COLO829 (cell line): ENCODE measurements around the gene CEP95.

Experiments
- DNase-seq: peaks from one replicate; pipeline ENCODE4 v3.0.0; 2012; ENCODE audit warnings: low spot score

The CEP95 gene

DNA sequence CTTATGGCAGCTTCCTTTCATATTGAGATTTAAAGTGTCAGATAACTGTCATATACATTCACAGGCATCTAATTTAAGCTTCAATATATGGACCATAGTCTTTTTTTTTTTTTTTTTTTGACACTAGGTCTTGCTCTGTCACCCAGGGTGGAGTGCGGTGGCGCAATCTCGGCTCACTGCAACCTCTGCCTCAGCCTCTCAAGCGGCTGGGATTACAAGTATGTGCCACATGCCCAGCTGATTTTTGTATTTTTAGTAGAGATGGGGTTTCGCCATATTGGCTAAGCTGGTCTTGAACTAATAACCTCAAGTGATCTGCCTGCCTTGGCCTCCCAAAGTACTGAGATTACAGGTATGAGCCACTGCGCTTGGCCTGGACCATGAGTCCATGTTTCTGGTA, 13.6 kb downstream of the CEP95 start:
- no peak for DNase-seq

- no peak for DNase-seq
Observed at GRCh38 chr17:64527914-64528313, 21.1 kb downstream of the CEP95 start.

DNA sequence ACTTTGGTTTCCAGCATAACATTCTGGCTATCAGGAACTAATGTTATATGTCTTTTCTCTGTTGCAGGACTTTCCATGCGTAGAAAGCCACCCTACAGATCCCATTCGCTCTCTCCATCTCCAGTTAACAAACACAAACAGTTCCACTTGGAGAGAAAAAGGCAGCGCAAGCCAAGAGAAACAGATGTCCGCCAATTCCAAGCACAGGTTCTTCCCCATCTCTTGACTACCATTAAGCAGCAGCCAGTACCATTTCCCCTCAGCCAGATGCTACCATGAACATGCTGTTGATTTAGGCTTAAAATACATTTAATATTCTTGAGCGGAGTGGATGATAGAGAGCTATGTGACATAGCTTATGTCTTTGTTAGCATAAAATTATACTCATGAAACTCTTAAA, 22.4 kb downstream of the CEP95 start:
- no peak for DNase-seq

DNA sequence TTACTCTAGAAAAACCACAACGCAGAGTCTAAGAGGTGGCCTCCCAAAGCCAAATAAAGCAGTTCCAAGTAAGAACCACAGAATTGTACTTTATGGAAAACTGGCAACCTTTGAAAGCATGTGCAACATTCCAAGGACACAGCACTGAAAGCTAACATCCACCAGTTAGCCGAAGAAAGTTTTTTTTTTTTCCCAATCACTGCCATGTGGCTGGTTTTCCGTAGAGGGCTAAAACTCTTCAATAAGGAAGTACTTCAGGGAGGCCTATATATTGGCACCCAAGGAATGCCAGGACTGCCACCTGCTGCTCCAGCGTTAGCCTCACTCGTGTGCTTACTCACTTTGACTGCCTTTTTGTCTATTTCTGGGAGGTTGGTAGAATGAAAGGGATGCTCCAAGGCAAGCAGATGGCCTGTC, 25.2 kb downstream of the CEP95 start:
- no peak for DNase-seq

DNA sequence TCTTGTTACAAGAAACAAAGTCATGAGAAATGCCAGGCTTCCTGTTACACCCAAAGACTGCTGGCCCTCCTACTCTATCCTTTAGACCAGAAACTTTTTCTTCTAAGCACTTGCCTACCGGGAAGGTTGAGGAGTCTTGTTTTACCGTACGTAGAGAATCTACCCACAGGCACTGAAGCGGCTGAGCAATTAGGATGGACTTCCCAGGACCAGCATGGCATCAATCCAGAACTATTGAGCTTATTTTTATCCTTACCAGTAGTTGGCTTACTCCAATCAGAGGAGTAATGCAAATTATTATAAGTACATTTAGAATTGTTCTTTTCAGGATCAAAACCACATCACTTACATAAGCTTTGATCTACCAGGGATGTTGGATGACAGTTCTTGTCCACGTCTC, 25.6 kb downstream of the CEP95 start:
- no peak for DNase-seq

- no peak for DNase-seq
Observed at GRCh38 chr17:64533784-64534183, 27.0 kb downstream of the CEP95 start.

- DNase-seq, result no peak
Observed at GRCh38 chr17:64534187-64534586, 27.4 kb downstream of the CEP95 start.

DNA sequence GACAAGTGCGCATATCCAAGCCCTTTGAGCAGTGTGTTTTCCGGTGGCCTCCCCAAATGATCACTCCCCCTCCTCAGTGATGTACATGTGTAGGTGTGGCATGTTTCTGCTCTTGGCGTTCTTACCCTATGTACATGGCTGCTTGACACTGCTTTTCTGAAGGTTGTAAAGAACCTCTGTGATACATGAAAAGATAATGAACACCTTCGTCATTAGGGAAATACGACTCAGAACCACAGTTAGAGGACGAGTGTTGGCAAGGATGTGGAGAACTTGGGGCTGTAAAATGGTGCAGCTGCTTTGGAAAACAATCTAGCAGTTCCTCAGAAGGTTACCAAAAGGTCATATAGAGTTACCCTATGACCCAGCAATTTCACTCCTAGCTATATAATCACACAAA, 28.6 kb downstream of the CEP95 start:
- DNase-seq, result no peak

- DNase-seq, result no peak
Observed at GRCh38 chr17:64536913-64537312, 30.1 kb downstream of the CEP95 start.

GRCh38 chr17:64537488-64537887, 30.7 kb downstream of the CEP95 start:
- no peak for DNase-seq

DNA sequence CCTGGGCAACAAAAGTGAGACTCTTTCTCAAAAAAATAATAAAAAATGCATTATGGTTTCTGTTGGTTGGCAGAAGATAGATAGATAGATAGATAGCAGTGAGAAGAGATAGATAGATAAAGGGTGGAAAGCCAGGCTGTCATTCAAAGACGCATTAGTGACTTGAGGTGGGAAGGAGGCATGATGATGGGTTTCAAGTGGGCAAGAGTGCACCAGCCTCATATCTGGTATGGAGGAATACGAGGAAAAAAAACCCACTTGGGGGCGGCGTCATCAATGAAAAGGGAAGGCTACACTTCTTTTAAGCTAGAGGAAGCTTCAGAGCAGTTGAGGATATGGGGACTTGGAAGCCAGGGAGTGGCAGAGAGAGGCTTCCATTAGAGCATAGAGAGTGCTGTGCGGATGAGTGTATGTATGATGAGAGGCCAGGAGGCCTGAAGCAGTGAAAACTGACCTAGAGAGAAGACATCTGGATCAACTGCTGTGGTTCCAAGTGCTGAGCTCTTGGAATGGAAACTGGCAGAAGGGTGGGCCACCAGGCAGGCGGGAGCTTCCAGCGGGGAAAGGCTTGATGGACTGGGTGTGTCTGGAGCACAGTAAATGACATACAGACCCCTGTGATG, 31.8 kb downstream of the CEP95 start:
- DNase-seq, result no peak

GRCh38 chr17:64540118-64540776, 33.5 kb downstream of the CEP95 start:
- no peak for DNase-seq

GRCh38 chr17:64544742-64545141, 38.0 kb downstream of the CEP95 start:
- DNase-seq, result no peak

DNA sequence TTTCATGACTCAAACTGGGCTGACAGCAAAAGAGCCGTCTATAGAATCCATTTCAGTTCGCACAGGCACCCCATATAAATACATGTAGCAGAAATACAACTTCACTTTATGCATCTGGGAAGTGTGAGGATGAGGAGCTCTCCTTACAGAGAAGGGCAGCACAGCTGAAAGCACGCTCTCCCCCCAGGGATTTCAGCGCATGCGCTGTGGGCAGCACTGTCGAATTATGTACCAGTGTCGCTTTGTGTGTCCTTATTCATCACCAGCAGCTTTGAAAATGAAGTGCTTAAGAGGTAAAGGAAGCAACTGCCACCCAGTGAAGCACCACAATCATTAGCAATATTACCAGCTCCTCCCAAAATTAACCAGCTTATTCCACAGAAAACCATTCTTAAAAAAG, 39.9 kb downstream of the CEP95 start:
- no peak for DNase-seq

GRCh38 chr17:64547319-64547718, 40.5 kb downstream of the CEP95 start:
- DNase-seq, result no peak

DNA sequence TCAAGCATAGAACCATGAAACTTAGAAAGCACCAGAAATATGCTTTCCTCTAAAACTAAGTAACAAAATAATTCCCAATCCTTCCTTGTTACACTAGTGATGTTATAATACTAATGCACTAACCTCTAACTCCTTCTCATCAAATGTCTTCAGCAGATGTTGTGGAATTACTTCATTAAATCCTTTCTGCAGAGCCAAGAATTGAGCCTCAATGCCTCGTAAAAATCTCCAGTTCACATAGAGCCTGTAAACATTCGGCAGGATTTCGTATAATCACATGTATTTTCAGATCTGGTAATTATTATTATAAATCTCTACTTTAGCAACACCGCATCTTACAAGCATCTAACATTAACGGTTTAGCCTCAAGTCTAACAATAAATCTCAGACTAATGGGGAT, 44.7 kb downstream of the CEP95 start:
- DNase-seq, result no peak

DNA sequence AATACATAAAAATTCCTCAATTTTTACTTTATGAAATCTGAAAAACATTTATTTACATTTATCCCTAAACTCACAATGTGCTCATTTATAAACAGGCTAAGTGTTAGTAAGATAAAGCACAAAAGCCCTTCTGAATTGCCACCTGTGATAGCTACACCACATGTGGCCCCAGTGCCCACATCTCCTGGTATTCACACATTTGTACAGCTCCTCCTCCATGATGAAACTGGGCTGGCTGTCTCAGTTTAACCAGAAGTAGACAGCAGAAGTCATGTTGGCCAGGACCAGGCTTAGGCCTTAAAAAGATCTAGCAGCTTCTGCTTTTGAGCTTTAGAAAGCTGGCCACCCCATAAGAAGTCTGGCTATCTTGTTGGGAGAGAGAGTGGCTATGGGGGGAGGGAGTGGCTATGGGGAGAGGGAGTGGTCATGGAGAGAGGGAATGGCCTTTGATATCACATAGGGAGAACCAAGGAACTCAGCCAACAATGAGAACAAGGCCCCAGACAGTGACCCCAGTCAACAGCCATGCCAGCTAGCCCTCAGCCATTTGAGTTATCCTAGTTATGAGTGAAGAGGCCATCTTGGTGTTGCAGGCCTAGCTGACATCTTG, 47.4 kb downstream of the CEP95 start:
- DNase-seq, result no peak

DNA sequence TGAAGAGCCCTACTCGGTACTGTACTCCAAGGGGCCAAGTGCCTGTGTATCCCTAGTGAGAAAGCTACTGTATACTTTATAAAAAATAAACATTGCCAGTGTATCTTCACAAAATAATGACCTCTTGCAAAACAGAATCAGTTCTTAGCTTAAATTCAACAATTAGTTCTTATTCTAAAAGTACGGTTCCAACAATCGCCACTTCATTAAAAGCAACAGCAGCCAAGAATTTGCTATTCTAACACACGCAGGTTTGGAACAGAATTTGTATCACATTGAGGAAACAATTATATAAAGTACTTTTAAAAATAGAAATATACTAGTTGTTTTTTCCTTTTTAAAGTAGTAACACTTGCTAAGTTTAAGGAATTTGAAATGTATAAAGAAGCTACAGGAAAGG, 48.5 kb downstream of the CEP95 start:
- DNase-seq, result no peak

- DNase-seq, result no peak
Observed at GRCh38 chr17:64564098-64564497, 57.3 kb downstream of the CEP95 start.

DNA sequence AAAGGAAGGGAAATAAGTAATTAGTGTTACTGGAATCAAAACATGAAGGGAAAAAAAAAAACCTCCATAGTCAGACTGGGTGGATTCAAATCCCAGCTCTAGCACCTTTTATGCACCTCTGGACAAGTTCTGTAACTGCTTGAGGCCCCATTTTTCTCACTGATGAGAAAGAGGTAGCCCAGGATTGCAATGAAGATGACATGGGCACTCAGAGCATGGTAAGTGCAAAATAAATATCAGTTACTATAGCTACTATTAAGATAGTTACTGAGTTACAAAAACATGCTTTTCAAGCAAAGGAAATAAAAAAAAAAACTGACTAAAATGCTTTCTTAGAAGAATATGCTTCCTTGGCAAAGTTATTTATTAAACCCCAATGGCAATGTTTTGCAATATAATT, 58.8 kb downstream of the CEP95 start:
- no peak for DNase-seq

- DNase-seq, result no peak
Observed at GRCh38 chr17:64571746-64572145, 65.0 kb downstream of the CEP95 start.

DNA sequence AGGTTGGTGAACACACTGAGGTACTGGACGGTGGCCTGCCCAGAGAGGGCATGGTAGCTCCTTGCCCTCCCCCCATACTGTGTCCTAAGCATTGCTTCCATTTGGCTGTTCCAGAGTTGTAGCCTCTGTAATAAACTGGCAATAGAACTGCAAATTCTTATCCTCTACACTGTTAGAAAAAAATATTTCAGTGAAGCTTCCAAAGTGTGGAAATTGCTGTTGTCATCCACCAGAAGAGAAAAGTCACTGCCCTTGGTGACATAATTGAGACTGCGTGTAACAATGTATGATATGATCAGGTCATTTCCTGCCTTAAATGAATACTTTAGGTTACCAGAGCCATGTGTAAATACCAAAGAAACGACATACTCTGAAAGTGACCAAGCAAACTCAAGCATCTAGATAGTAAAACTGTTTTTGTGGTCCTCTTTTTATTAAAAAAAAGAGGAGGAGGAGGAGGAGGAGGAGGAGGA, 65.9 kb downstream of the CEP95 start:
- DNase-seq, result no peak

- DNase-seq, result no peak
Observed at GRCh38 chr17:64573214-64573613, 66.4 kb downstream of the CEP95 start.

GRCh38 chr17:64574646-64575045, 67.9 kb downstream of the CEP95 start:
- no peak for DNase-seq
